K562 (cell line): ENCODE measurements around the gene GLB1L. TPM values are rescaled to one million over a fixed set of nuclear protein-coding genes. Genes with fewer than 3 reads are reported as not detected.

Experiments used
- HDGF ChIP-seq: fragments of 450-650 bp; IDR thresholded peaks from 2 replicates; pipeline ENCODE4 v1.6.1; 2016
- MAZ ChIP-seq, 2 experiments: fragments of 450-650 bp in 1 of 2; sonication (generic) in 1 of 2; formaldehyde crosslinking; IDR thresholded peaks in 1 of 2; conservative IDR thresholded peaks in 1 of 2; 2 replicates each; pipeline versions ENCODE4 v1.4.0 to v1.5.0; 2020; ENCODE audit warnings: mild to moderate bottlenecking in 1 of 2, missing genetic modification reagents in 1 of 2
- NUFIP1 ChIP-seq: fragments of 450-650 bp; IDR thresholded peaks from 2 replicates; pipeline ENCODE4 v1.6.1; 2018; ENCODE audit not compliant: partially characterized antibody
- TFAP4 ChIP-seq: sonication (generic); formaldehyde crosslinking; IDR thresholded peaks from 2 replicates; pipeline ENCODE4 v1.8.0; 2022; ENCODE audit warnings: missing genetic modification reagents, mild to moderate bottlenecking, moderate library complexity, borderline replicate concordance
- ZNF12 ChIP-seq: sonication (generic); formaldehyde crosslinking; IDR thresholded peaks from 2 replicates; pipeline ENCODE4 v1.4.0; 2020; ENCODE audit warnings: mild to moderate bottlenecking, missing genetic modification reagents
- polyA plus RNA-seq, 8 experiments: library from polyadenylated mRNA; depleted of rRNA in 4 of 8; stranded (reverse) in 5 of 8; unstranded in 3 of 8; fragments of >200 nt; fragmentation: Nextera tagmentation in 2 of 8; fragmentation: Illumina TruSeq in 1 of 8; extraction: Ambion mirVana in 2 of 8; extraction: Trizol in 1 of 8; gene quantifications; 2 replicates each; pipeline versions ENCODE4 v1.2.1 to v1.2.3, GENCODE V29; 2011 to 2014; ENCODE audit warnings: inconsistent platforms in 1 of 8, missing spikeins in 1 of 8
- total RNA-seq, 7 experiments: library from RNA; depleted of rRNA in 6 of 7; stranded (reverse); fragments of >200 nt in 6 of 7; fragmentation: Illumina TruSeq in 2 of 7; extraction: Trizol in 2 of 7; gene quantifications; 2 replicates each; pipeline versions ENCODE4 v1.2.1 to v1.2.3, GENCODE V29; 2011 to 2021; ENCODE audit warnings: low replicate concordance in 1 of 7
- TF ChIP-seq, protein P1 (sequence below): fragments of 450-650 bp; IDR thresholded peaks from 2 replicates; pipeline ENCODE4 v1.6.1; 2016; ENCODE audit warnings: mild to moderate bottlenecking, moderate library complexity

GLB1L gene
- total and polyA plus RNA-seq, 9 of the 15 experiments (the other 6 are each of a cell fraction or from before 2014, with no cell fraction given) = 0.42 to 2.9 (median 2.5) TPM

DNA sequence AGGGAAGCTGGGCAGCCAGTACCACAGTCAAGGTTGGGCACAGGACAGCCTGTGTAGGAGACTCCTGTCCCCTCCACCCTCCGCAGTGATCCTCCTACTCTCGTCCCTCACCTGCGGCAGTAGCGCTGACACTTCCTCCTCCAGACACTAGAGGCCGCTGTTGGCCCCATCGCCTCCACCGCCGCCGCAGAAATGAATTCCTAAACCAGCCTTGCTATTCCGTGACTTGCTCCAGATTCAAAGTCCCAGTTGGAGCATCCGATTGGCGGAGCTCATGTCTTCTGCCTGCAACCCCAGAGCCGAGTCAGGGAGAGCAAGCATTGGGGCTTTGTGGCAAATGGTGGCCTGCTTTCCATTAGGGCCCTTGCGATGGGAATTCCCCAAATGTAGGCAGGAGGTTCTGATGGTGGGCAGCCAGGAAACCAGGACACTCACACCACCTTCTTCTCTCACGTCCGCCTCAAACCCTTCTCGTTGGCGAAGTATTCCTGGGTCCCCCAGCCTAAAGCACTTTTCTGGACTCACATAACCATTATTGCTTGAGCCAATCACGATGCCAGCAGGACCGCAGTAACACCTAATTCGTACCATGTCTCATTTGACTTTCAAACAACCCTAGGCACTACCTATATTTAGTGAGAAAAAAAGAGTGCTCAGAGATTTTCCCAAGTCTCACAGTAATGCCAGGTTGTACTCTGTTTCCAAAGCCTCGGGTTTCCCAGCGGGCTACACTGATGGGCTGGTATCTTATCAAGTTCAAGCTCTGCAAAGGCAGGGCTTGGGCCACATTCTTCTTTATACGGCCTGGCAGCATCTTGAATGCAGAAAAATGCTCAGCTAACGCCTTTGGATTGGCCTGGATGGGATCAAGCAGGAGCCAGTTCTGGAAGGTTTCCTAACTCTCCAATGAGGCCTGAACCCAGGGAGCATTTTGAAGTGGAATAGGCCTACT is 32.7 kb upstream of the GLB1L start (continued):
- no peak for TF ChIP-seq NUFIP1
- 0 out of 2 replicates have a peak, but pooled peaks have one; percentile 65 for TF ChIP-seq TFAP4
- TF ChIP-seq ZNF12 (CRISPR knock-in tag) = 0 out of 2 replicates have a peak, but pooled peaks have one; percentile 55
- TF ChIP-seq, protein P1, sequence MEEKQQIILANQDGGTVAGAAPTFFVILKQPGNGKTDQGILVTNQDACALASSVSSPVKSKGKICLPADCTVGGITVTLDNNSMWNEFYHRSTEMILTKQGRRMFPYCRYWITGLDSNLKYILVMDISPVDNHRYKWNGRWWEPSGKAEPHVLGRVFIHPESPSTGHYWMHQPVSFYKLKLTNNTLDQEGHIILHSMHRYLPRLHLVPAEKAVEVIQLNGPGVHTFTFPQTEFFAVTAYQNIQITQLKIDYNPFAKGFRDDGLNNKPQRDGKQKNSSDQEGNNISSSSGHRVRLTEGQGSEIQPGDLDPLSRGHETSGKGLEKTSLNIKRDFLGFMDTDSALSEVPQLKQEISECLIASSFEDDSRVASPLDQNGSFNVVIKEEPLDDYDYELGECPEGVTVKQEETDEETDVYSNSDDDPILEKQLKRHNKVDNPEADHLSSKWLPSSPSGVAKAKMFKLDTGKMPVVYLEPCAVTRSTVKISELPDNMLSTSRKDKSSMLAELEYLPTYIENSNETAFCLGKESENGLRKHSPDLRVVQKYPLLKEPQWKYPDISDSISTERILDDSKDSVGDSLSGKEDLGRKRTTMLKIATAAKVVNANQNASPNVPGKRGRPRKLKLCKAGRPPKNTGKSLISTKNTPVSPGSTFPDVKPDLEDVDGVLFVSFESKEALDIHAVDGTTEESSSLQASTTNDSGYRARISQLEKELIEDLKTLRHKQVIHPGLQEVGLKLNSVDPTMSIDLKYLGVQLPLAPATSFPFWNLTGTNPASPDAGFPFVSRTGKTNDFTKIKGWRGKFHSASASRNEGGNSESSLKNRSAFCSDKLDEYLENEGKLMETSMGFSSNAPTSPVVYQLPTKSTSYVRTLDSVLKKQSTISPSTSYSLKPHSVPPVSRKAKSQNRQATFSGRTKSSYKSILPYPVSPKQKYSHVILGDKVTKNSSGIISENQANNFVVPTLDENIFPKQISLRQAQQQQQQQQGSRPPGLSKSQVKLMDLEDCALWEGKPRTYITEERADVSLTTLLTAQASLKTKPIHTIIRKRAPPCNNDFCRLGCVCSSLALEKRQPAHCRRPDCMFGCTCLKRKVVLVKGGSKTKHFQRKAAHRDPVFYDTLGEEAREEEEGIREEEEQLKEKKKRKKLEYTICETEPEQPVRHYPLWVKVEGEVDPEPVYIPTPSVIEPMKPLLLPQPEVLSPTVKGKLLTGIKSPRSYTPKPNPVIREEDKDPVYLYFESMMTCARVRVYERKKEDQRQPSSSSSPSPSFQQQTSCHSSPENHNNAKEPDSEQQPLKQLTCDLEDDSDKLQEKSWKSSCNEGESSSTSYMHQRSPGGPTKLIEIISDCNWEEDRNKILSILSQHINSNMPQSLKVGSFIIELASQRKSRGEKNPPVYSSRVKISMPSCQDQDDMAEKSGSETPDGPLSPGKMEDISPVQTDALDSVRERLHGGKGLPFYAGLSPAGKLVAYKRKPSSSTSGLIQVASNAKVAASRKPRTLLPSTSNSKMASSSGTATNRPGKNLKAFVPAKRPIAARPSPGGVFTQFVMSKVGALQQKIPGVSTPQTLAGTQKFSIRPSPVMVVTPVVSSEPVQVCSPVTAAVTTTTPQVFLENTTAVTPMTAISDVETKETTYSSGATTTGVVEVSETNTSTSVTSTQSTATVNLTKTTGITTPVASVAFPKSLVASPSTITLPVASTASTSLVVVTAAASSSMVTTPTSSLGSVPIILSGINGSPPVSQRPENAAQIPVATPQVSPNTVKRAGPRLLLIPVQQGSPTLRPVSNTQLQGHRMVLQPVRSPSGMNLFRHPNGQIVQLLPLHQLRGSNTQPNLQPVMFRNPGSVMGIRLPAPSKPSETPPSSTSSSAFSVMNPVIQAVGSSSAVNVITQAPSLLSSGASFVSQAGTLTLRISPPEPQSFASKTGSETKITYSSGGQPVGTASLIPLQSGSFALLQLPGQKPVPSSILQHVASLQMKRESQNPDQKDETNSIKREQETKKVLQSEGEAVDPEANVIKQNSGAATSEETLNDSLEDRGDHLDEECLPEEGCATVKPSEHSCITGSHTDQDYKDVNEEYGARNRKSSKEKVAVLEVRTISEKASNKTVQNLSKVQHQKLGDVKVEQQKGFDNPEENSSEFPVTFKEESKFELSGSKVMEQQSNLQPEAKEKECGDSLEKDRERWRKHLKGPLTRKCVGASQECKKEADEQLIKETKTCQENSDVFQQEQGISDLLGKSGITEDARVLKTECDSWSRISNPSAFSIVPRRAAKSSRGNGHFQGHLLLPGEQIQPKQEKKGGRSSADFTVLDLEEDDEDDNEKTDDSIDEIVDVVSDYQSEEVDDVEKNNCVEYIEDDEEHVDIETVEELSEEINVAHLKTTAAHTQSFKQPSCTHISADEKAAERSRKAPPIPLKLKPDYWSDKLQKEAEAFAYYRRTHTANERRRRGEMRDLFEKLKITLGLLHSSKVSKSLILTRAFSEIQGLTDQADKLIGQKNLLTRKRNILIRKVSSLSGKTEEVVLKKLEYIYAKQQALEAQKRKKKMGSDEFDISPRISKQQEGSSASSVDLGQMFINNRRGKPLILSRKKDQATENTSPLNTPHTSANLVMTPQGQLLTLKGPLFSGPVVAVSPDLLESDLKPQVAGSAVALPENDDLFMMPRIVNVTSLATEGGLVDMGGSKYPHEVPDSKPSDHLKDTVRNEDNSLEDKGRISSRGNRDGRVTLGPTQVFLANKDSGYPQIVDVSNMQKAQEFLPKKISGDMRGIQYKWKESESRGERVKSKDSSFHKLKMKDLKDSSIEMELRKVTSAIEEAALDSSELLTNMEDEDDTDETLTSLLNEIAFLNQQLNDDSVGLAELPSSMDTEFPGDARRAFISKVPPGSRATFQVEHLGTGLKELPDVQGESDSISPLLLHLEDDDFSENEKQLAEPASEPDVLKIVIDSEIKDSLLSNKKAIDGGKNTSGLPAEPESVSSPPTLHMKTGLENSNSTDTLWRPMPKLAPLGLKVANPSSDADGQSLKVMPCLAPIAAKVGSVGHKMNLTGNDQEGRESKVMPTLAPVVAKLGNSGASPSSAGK = no peak
- TF ChIP-seq HDGF = no peak
- TF ChIP-seq MAZ (CRISPR knock-in tag; conservative IDR thresholded peaks at IDR 0.05 in 1 of 2, IDR thresholded peaks at IDR 0.05 in 1 of 2) = 0 out of 4 replicates have a peak, but pooled peaks of 1 of the 2 experiments have one; percentile 41
